Measurements from ENCODE around the gene ZMIZ1.

The ZMIZ1 gene

DNA sequence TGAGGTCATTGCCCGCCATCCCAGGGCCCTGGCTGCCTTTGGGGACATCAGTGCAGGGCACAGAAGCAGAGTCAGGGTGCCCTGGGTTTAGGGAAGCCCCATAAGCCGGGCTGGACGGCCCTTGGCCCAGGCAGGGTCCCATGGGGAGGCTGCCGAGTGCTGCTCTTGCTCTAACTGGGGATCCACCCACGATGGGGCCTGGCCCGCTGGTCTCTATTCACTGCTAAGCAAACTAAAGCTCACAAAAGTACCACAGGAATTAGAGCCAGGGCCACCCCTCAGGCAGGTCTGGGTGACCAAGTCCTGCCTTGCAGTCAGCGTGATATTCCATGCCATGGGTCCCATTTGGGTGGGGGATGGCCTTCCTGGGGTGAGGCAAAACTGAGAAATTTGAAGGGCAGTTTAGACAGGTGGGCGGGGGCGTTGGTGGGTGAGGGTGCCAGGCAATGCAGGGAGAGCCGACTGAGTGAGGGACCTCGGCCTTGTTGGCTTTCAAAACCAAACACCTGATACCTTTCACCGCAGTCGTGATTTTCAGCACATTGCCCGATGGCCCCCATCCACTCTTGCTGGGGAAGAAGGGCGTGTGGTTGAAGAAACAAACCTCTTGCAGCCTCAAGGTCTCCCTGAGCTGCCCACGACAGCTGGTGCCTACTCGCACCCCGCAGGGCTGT is 185.7 kb downstream of the ZMIZ1 start:
- DNase-seq, result no peak

DNA sequence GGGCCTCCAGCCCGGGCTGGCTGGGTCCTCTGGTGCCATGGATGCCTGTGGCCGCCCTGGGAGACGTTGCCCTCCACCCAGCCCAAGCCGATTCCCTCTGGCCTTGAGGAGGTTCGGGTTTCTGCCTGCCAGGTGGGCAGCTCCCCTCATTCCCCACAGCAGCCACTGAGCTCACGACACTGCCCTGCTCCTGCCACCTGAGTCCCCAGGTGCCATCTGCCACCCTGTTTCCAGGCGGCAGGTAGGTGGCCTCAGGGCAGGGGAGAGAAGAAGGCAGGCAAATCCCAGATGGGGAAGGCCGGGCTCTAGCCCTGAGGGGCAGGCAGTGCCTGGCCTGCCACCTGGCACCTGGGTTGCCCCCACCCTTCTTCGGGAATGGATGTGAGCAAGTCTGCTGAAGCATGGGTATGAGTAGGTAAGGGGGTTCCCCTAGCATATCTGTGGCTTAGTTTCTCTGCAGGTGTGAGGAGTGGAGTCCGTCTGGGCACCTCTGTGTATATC is 186.3 kb downstream of the ZMIZ1 start:
- no peak for DNase-seq

DNA sequence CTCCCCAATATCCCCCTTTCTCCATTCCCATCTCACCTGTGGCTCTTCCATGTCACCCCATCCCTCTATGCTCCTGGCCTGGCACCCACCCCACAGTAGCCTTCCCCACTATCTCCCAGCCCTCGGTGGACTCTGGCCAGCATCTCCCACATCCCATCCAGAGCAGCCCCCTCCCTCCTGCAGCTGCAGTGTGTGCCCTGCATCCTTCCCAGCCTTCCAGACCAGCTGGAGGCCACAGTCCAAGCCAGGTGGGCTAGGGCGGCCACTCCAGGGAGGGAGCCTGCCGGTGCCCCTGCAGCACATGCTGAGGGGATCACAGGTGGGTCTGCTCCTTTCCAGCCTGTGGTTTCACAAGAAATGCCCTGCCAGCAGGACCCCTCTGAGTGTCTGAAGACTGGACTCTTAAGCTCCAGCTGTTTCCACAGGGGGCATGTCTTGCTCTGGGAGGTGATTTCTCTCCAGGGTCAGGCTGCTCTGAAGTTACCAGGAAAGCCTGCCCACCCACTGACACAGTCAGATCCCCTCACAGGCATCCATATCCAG is 187.6 kb downstream of the ZMIZ1 start:
- DNase-seq, result no peak

DNA sequence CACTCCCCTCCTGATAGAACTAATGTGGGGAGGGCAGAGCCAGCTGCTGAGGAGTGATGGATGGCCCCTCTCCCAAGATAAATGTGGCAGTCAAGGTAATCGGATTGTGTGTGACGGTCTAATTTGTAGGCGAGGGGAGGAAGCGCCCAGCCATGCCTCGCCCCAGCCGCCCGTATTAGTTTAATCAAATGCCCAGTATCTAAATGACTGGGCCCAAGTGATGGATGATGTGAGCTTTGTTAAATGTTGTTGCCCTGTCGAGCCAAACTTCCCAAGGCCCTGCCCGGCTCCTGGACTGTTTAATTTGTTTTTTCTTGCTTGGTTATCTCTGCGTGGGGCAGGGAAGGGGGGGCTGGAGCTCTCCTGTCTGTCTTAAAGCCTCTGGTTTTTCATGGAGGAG is 190.1 kb downstream of the ZMIZ1 start:
- DNase-seq, result no peak

DNA sequence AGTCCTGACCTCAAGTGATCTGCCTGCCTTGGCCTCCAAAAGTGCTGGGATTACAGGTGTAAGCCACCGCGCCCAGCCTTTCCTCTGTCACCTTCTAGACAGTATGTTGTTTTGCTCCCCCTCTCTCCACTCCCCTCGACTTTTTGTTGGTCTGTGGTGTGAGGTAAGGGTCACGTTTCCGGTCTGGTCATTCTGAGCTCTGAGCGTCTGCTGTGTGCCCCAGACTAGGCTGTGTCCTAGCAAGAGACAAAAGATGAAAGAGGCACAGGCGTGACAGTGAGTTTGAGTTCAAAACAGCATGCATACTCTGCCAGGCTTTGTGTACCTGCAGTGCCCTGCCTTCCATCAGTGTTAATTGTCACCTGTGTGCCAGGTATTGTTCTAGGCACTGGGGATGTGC is 191.1 kb downstream of the ZMIZ1 start:
- DNase-seq, result no peak

DNA sequence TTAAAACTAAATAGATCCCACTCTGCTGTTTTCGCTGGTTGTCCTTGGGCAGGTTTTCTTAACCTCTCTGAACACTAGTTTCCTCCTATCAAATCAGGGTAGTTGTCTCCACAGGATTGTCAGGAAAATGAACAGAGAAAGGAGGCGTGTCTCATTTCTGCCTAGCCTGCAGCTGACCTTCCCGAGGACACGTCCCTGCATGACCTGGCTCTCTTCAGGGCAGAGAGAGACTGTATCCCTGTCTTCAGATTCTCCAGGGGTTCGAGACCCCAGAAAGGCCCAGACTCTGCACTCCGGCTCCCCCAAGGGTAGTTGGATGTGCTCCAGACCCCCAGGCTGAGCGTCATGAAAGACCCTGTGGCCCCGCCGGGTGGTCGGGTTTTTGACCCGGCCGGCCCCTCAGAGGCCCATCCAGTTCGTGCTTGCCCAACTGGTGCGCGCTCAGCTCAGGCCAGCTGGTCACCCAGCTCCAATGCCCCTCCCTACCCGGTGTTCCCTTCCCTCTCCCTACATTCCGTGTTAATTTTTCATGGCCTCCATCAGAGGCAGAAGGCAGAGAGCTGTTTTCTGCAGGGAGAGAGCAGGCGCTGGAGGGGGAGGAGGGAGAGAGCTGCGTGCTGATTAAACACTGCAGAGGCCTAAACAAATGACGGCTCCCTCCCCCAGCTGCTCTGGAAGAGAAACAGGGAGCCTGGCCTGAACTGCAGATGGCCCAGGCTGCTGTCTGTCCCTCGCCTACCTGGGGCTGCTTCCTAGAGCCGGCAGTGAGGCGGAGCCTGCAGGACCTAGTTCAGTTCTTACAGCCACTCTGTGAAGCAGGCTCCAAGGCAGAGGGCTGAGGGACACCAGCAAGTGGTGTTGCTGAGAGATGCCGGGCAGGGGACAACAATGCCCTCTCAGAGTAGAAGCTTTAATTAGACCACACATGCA is 192.3 kb downstream of the ZMIZ1 start:
- DNase-seq, result no peak

DNA sequence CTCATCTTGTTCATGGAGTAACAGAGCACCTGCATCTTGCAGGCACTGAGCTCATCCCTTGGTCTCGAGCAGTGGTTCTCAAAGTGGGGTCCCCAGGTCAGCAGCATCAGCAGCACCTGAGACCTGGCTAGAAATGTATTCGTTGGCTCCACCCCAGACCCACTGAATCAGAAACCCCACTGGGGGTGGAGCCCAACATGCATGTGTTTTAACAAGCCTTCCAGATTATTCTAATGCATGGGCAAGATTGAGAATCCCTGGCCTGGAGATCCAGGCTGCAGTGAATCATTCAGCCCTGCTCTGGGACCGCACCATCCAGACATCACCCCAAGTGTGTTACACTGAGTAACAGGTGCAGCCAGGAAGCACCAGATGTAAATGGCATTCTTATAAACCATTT is 193.4 kb downstream of the ZMIZ1 start:
- no peak for DNase-seq

DNA sequence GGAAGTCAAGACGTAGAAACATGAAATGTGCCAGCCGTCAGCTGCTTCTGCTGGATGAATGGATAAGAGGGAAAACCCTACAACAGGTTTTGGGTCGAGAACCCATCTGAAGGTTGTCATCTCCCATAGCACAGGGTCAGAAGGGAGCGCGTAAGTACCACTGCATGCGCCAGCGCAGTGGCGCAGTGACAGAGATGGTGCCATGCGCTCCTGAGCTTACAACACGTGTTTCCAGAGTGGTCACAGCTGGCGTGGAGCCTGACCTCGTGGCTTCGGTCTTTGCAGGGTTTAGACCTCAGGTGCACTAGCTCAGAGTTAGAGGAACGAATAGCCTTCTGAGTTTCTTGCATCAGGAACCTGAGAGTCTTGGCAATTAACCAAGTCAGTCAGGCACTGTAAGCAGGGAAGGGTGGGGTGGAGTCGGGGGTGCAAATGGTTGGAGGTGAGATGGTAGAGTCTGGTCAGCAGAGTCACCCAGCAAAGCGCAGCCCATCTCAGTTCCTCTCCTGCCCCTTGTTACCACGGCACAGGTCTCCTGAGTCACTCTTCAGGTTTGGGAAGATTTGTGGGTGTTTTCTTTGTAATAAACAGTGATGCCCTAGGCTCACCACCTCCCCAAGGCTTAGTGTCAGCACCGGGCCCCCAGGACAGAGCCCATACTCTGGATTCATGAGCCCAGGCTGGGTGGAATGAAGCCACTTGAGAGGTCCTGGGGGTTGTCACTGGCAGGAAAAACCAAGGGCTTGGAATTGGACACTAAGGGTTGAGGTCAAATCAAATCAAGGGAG is 194.4 kb downstream of the ZMIZ1 start:
- no peak for DNase-seq

DNA sequence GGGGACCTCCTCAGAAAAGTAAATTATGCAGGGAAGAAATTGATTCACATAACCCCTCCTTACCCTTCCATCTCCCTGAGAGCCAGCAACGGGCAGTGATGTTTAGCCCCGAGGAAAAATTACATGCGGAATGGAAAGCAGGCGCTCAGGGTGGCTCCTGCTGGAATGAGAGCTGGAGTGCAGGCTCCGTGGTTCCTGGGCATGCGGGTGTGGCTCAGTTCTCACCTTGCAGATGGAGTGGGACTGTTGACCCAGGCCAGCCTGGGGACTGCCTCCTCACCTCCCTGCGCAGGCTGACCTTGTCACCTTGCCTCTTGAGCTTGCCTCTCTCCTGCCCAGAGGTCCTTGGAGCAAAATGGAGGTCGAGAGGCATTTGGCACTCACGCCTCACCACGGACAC is 195.2 kb downstream of the ZMIZ1 start:
- no peak for DNase-seq

DNA sequence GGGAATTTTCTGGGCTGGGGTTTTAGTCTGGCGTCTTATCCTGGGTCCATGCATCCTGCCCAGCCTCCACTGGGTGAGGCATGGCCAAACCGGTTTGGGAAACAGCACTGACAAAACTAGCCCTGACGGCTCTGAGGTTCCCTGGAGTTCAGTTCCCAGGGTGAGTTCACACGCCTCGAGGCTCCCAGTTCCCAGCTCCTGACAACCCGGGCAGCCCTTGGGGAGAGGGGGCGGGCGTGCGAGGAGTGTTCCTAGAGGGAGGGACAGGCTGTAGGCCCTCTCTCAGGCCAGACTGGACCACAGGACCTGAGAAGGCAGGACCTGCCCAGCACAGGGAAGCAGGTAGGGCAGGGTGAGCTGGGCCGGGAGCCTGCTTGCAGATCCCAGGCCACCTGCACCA is 196.2 kb downstream of the ZMIZ1 start:
- no peak for DNase-seq

DNA sequence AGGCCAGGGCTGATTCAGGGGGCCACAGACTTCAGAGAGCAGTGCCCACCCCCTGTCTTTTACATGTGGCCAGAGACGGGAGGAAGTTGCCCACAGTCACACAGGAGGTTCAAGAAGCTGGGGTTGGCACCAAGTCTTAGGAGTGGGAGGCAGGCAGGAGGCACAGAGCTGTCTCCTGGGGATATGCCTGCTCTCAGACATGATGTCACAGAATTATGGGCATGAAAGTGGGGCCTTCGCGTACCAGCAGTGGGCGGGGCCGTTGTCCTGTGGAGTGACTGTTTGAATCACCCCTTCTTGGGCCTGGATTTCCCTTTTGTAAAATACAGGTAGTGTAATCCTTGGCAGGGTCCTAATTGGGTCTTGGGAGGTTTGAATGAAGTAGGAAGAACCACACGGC is 197.3 kb downstream of the ZMIZ1 start:
- no peak for DNase-seq

DNA sequence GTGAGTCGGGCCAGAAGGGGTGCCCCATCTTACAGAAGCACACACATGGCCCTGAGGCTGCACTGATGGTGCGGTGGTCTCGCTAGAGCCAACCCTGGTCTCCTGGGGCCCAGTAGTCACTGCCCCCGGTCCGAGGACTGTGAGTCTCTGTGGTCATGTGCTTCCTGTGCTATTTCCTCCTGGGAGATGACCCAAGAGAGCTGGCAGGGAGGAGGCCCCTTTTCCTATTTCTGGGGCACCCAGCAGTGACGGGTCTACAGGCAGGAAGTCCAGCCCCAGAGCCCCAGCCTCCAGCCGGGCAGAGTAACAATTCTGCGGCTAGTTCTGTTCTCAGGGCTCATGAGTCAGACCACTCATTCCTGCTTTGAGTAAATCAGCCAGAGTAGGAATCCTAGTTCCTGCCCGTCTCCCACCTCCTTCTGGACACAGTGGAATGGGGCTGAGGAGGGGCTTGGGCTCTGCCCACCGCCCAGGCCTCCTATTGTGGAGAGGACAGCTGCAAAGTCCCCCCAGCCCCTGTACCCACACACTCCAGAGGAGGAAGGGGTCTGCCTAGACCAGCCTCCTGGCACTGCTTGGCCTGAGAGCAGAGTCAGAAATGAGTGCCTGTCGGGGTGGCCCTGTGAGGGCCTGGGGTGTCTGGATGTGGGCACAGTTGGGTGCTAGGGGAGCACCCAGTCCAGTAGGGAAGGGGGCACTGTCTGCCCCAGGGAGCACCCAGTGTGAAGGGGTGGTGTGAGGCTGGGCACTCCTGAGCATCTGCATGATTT is 198.0 kb downstream of the ZMIZ1 start:
- no peak for DNase-seq

DNA sequence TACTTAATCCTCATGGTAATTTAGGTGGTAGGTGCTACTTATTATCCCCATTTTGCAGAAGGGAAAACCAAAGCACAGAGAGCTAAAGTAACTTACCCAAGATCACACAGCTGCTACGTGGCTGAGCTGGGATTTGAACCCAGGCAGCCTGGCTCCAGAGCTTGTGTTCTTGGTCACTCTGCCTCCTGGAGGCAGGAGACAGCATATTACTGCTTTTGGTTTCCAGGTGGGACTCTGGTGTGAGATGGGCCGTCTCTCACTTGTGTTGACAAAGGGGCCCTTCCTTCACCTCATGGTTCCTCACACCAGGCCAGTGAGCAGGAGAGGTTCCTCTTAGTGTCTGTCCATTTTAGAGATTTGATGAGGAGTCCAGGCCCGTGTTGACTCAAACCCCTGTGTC is 198.7 kb downstream of the ZMIZ1 start:
- DNase-seq, result no peak

DNA sequence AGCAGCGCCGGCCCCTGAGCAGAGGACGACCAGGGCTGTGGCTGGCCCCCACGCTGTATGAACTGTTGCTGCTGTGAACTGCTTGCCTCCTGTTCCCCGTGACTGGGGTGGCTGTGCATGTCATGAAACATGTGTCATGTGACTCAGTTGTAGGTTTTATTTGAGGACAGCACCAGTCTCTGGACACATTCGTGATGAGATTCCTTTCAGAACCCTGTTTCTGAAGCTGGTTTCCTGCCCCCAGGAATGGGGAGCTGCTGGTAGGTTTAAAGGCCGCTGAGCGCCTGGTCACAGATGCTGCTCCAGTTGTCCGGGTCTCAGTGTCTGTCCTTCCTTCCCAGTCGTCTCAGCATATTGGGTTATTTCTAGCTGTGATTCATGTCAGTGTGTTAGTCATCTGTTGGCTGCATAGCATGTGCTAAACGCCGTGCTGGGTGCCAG is 199.4 kb downstream of the ZMIZ1 start:
- DNase-seq, result no peak

DNA sequence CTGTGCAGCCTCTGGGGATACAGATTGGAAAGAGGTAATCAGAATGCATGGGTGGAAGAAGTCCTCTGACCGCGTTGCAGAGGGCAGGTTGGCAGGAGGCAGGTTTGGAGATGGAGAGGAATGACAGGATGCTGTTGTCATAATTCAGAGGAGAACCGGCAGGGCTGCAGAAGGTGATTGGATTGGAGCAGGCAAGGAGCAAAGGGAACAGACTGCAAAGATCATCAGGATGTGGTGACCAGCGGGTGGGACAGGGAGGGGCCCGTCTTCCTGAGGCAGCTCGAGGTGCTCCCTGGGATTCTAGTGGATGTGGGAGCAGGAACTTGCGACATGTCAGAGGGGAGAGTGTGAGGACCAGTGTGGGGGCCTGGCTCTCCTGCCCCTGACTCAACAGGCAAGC is 200.0 kb downstream of the ZMIZ1 start:
- no peak for DNase-seq

DNA sequence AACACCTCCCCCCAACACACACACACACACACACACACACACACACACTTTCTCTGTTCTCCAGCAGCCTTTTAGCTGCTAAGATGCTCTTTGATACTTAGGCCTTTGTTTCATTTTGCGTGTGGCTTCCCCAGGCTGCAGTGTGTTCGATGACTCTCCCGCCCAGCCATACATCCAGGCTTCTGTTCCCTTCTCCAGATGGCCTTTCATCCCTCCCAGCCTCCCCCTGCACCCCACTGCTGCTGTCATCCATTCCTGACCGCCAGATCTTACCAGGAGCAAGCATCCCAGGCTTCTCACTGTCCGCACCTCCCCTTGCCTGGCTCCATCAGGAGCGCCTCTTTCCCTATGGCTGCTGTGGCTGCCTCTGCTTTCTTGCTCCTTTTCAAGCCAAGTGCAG is 200.7 kb downstream of the ZMIZ1 start:
- DNase-seq, result no peak

DNA sequence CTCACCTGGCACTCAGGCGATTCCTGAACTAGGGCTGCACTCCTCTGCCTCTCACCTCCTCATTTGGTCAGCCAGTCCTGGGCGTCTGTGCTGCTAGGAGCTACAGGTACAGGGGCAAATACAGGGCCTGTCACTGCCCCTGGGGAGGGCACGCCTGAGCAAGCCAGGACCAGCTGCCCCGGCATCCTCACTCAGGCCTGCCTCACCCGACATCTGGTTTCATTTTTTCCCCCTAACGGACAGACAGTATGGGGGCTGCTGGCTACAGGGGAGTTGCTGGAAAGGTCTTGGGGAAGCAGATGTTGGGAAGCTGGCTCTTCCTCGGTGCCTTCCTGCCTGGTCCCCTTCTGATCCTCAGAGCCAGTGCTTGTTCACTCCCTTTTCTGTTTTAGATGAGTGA is 201.2 kb downstream of the ZMIZ1 start:
- no peak for DNase-seq

DNA sequence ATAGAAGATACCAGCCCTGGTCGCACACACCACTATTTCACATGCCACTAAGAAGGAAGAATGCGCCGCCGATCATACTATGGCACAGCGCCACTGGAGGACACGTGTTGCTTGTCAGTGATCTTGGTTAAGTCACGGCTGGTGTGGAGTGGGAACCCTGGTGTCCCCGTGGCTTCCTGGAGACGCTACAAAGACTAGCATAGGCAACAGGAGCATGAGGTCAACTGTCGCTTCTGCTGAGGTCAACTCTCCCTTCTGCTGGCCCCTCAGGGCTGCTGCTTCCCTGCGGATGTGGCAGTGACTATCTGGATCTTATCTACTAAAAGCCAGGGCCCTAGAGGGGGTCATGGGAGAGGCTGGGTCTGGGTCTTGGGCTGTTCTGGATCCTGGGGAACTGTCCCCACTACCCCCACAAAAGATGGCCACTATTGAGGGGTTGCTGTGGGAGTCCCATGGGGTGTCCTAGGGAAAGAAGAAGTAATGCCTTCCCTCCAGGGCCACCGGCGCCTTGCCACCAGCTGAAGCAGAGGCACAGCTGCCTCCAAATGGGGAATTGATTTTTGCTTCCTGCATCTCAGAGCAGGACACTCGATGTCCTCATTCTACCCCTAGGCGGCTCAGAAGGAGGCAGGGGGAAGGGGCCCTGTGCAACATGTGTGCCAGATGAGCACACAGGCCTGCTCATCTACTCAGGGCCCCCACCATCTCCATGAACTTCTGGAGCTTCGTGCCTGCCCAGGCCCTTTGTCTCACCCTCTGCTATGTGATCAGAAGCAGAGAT is 201.9 kb downstream of the ZMIZ1 start:
- DNase-seq, result no peak

DNA sequence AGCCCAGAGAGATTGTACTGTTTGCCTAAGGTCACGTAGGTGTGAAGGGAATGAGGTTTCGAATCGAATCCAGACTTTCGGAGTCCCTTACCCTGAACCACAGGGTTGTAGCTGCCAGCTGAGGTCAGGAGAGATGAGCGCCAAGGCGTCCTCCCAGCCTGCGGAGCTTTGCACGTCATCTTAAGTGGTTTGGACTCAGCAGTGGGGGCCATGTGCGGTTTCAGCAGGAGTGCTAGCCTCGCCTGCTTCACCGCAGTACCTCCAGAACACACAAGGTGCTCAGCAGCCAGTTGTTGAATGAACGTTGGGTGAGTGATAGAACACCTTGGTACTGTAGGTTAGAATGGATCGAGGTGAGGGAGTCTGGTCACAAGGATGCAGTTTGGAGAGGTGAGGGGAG is 203.6 kb downstream of the ZMIZ1 start:
- DNase-seq, result no peak

DNA sequence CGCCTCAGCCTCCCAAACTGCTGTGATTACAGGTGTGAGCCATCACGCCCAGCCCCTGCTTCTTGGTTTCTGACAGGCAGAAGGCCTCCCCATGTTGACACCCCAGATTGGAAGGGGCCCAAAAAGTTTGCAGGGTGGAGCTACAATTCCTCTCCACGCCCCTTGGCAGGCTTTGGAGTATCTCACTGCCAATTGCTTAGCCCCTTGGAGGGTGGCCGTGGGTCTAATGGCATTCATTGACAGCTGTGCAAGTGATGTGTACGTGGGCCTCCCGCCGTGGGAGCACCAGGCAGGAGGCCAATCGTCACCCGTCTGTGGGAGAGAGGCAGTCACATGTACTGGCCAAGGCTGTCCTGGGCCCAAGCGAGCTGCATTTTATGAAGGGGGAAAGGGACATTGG is 204.8 kb downstream of the ZMIZ1 start:
- no peak for DNase-seq
